Hepatocyte (in vitro differentiated cells): ENCODE results near the gene OR8B4.

ENCODE experiments used
- CTCF ChIP-seq: fragments of 200-600 bp; sonication (generic); IDR thresholded peaks from 2 replicates; pipeline ENCODE4 v1.5.1; 2016; ENCODE audit warnings: antibody characterized with exemption, mild to moderate bottlenecking; ENCODE audit not compliant: poor library complexity
- EZH2 ChIP-seq: fragments of 200-600 bp; sonication (generic); IDR thresholded peaks from 2 replicates; pipeline ENCODE4 v1.6.1; 2016; ENCODE audit warnings: antibody characterized with exemption, mild to moderate bottlenecking, borderline replicate concordance

- TF ChIP-seq CTCF: no peak
- no peak for TF ChIP-seq EZH2
These were observed 48.4 kb downstream of the OR8B4 start for GRCh38 chr11:124376280-124376679.
